ENCODE results near the gene PERCC1.

DNA sequence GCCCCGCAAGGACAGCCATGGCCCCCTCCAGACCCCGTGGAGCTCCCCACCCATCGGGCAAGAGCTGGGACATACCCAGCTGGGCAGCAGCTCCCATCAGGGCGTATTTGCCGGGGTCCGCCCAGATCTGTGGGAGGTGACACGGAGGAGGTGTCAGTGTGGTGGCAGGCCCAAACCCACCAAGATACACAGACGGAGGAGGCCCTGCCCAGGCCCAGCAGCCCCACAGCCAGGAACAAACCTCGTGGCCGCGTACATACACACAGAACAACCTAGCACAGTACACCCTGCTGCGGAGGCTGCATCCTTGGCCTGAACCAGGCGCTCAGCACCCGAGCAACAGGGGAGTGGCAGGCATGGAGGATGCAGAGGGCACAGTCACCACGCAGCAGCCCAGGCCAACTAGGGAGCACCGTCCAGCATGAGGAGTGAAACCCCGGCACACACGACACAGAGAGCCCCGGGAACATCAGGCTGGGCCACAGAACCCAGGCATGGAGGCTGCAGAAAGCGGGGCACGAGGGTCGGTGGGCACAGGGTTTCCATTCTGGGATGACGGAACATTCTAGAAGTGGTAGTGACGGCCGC, 18.4 kb downstream of the PERCC1 start:
- no peak for TF ChIP-seq EZH2 (IDR thresholded peaks at IDR 0.05; ENCODE audit: borderline replicate concordance, low read depth, low read length, poor library complexity, severe bottlenecking)
- TF ChIP-seq, protein P1, sequence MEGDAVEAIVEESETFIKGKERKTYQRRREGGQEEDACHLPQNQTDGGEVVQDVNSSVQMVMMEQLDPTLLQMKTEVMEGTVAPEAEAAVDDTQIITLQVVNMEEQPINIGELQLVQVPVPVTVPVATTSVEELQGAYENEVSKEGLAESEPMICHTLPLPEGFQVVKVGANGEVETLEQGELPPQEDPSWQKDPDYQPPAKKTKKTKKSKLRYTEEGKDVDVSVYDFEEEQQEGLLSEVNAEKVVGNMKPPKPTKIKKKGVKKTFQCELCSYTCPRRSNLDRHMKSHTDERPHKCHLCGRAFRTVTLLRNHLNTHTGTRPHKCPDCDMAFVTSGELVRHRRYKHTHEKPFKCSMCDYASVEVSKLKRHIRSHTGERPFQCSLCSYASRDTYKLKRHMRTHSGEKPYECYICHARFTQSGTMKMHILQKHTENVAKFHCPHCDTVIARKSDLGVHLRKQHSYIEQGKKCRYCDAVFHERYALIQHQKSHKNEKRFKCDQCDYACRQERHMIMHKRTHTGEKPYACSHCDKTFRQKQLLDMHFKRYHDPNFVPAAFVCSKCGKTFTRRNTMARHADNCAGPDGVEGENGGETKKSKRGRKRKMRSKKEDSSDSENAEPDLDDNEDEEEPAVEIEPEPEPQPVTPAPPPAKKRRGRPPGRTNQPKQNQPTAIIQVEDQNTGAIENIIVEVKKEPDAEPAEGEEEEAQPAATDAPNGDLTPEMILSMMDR (conservative IDR thresholded peaks at IDR 0.05; ENCODE audit: low read depth, low read length): no peak

All from A673 (cell line).